Karpas-422 (cell line): ENCODE measurements around the gene BLTP2. TPM values are rescaled to one million over a fixed set of nuclear protein-coding genes. Genes with fewer than 3 reads are reported as not detected.
A peak's percentile ranks its signal among the peaks of the same experiment; 100 is the strongest.
"Not testable (repeated sequence)": the region's sequence is repeated elsewhere in the genome, so short reads cannot be mapped to it uniquely, and the experiment has no call there.

Experiments used
- DNase-seq: peaks from one replicate; pipeline ENCODE4 v3.0.0-alpha.2; 2015
- H2AFZ ChIP-seq: fragments of 200-600 bp; sonication (generic); 2 replicates; pipeline ENCODE4 v1.6.1; 2014; ENCODE audit warnings: antibody characterized with exemption, low read length, mixed read lengths
- H3K27ac ChIP-seq: fragments of 200-600 bp; sonication (generic); 2 replicates; pipeline ENCODE4 v1.5.1; 2014; ENCODE audit warnings: mild to moderate bottlenecking, low read length, moderate library complexity
- H3K27me3 ChIP-seq: fragments of 200-600 bp; sonication (generic); 2 replicates; pipeline ENCODE4 v1.6.1; 2014; ENCODE audit warnings: low read length, mixed read lengths
- H3K36me3 ChIP-seq: fragments of 200-600 bp; sonication (generic); 2 replicates; pipeline ENCODE4 v1.6.1; 2014; ENCODE audit warnings: low read length, mixed read lengths; ENCODE audit not compliant: insufficient read depth
- H3K4me1 ChIP-seq: fragments of 200-600 bp; sonication (generic); 2 replicates; pipeline ENCODE4 v1.6.1; 2014; ENCODE audit warnings: mild to moderate bottlenecking, low read length, mixed read lengths
- H3K4me2 ChIP-seq: fragments of 200-600 bp; sonication (generic); 2 replicates; pipeline ENCODE4 v1.6.1; 2014; ENCODE audit warnings: low read length, low read depth, mild to moderate bottlenecking; ENCODE audit not compliant: poor library complexity, severe bottlenecking
- H3K4me3 ChIP-seq: fragments of 200-600 bp; sonication (generic); 2 replicates; pipeline ENCODE4 v1.5.1; 2014; ENCODE audit warnings: mild to moderate bottlenecking, antibody characterized with exemption, low read length, mixed read lengths
- H3K79me2 ChIP-seq: fragments of 200-600 bp; sonication (generic); 2 replicates; pipeline ENCODE4 v1.6.1; 2014; ENCODE audit warnings: mild to moderate bottlenecking, low read length, mixed read lengths
- H3K9ac ChIP-seq: fragments of 200-600 bp; sonication (generic); 2 replicates; pipeline ENCODE4 v1.6.0; 2014; ENCODE audit warnings: low read length
- H3K9me2 ChIP-seq: fragments of 200-600 bp; sonication (generic), shearing (Covaris generic); replicated peaks from 2 replicates; pipeline ENCODE4 v1.6.0; 2014; ENCODE audit warnings: mild to moderate bottlenecking, low read length, moderate library complexity; ENCODE audit not compliant: insufficient read depth
- H3K9me3 ChIP-seq: fragments of 300-700, 200-600 bp; sonication (generic); 2 replicates; pipeline ENCODE4 v1.6.1; 2014; ENCODE audit warnings: low read length, mixed read lengths
- H4K20me1 ChIP-seq: fragments of 200-600 bp; sonication (generic); 2 replicates; pipeline ENCODE4 v1.6.1; 2014; ENCODE audit warnings: mild to moderate bottlenecking, antibody characterized with exemption, low read length, low read depth; ENCODE audit not compliant: insufficient read depth
- total RNA-seq: library from RNA; depleted of rRNA; stranded (reverse); fragments of >200 nt; shearing (Covaris generic); gene quantifications from 2 replicates; pipeline ENCODE4 v1.2.3, GENCODE V29; 2014; ENCODE audit warnings: low replicate concordance

BLTP2 gene
- total RNA-seq, 1 experiment from 2014 or later = 133 TPM

DNA sequence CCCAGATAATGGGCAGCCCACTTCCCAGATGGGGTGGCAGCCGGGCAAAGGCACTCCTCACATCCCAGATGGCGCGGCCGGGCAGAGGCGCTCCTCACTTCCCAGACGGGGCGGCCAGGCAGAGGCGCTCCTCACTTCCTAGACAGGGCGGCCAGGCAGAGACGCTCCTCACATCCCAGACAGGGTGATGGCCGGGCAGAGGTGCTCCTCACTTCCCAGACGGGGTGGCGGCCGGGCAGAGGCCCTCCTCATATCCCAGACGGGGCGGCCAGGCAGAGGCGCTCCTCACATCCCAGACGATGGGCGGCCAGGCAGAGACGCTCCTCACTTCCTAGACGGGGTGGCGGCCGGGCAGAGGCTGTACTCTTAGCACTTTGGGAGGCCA lies 14.5 kb upstream of the BLTP2 start:
- H3K4me2 ChIP-seq, H3K27ac ChIP-seq, H4K20me1 ChIP-seq, H3K9ac ChIP-seq, H3K27me3 ChIP-seq, H3K9me2 ChIP-seq, H2AFZ ChIP-seq, DNase-seq, H3K4me3 ChIP-seq, H3K9me3 ChIP-seq: not testable (repeated sequence)
- peaks cover 17% of the 10 kb centered on the region for H3K36me3 ChIP-seq
- H3K79me2 ChIP-seq = peaks cover 56% of the 10 kb centered on the region
- H3K4me1 ChIP-seq = peaks cover 24% of the 10 kb centered on the region

DNA sequence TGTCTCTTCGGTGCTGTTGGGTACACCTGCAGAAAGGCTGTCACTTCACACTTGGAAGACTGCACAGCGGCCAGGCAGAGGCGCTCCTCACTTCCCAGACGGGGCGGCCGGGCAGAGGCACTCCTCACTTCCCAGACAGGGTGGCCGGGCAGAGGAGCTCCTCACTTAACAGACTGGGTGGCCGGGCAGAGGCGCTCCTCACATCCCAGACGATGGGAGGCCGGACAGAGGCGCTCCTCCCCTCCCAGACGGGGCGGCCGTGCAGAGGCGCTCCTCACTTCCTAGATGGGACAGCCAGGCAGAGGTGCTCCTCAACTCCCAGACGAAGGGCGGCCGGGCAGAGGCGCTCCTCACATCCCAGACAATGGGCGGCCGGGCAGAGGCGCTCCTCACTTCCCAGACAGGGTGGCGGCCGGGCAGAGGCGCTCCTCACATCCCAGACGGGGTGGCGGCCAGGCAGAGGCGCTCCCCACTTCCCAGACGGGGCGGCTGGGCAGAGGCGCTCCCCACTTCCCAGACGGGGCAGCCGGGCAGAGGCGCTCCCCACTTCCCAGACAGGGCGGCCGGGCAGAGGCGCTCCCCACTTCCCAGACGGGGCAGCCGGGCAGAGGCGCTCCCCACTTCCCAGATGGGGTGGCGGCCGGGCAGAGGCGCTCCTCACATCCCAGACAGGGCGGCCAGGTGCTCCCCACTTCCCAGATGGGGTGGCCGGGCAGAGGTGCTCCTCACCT lies 14.0 kb upstream of the BLTP2 start:
- not testable (repeated sequence) for H3K9me3 ChIP-seq, H2AFZ ChIP-seq, H3K9ac ChIP-seq, H3K27me3 ChIP-seq, H3K4me2 ChIP-seq, H4K20me1 ChIP-seq, H3K27ac ChIP-seq, H3K9me2 ChIP-seq, DNase-seq, H3K4me3 ChIP-seq
- H3K4me1 ChIP-seq = peaks cover 18% of the 10 kb centered on the region
- H3K36me3 ChIP-seq = peaks cover 13% of the 10 kb centered on the region
- H3K79me2 ChIP-seq = peaks cover 51% of the 10 kb centered on the region

GRCh38 chr17:28658342-28658741 lies 13.4 kb upstream of the BLTP2 start:
- not testable (repeated sequence) for H3K4me2 ChIP-seq, H3K9me3 ChIP-seq, H3K4me3 ChIP-seq, H3K9me2 ChIP-seq, H4K20me1 ChIP-seq, H3K27ac ChIP-seq, H2AFZ ChIP-seq, DNase-seq, H3K9ac ChIP-seq, H3K27me3 ChIP-seq
- Histone ChIP-seq H3K36me3 (peaks cover 12% of the 10 kb centered on the region), H3K4me1 (peaks cover 12% of the 10 kb centered on the region), H3K79me2 (peaks cover 45% of the 10 kb centered on the region)

GRCh38 chr17:28657756-28658155 lies 12.8 kb upstream of the BLTP2 start:
- Histone ChIP-seq H3K36me3 (peaks cover 12% of the 10 kb centered on the region), H2AFZ (no peak overlapping the region), H3K9me3 (peaks cover 7% of the 10 kb centered on the region), H4K20me1 (no peaks in the 10 kb centered on the region; the same call in 1 of the 2 replicates), H3K27me3 (no peaks in the 10 kb centered on the region), H3K4me1 (peaks cover 7% of the 10 kb centered on the region; the same call in 1 of the 2 replicates), H3K9ac (no peak overlapping the region), H3K4me2 (no peak overlapping the region), H3K79me2 (peaks cover 39% of the 10 kb centered on the region), H3K9me2 (no peaks in the 10 kb centered on the region), H3K27ac (no peak overlapping the region), H3K4me3 (no peak overlapping the region)
- no peak for DNase-seq

DNA sequence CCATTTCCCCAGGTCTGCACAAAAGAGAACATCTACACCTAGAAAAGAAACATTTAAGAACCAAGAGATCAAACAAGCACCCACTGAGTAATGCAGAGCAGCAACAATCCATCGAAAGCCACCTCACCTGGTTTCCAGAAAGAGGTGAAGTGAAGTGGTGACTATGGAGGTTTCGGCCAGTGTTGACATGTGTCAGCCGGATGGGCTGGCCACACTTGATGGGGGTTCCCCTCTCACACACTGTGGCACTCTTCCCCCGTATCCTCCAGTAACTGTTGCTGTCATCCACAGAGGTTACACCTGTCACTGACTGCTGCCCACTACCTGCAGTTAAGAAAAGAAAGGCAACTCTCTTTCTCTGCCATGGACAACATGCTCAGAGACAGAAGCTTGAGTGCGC lies 10.2 kb upstream of the BLTP2 start:
- Histone ChIP-seq H4K20me1 (no peaks in the 10 kb centered on the region), H3K4me3 (no peak overlapping the region), H3K4me1 (no peaks in the 10 kb centered on the region)

DNA sequence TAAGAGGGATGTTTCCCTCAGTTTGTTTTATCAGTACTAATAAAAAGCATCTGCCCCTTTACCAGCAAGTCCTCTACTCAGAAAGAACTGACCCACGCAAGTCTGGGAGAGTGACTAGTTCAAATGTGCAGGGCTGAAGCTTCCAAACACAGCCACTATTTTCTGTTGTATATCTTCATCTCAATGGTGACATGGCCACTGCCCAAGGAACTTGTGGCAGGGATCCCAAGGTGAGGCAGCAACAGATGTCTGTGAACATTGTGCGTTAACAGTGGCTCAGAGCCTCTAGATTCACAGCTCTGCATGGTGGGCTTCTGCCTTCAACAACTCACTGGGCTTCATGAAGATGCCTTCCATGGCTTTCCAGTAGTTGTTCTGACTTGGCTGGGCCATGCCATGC lies 3.7 kb upstream of the BLTP2 start:
- H3K4me2 ChIP-seq = no peak overlapping the region
- peaks cover 12% of the 10 kb centered on the region; the same call in 1 of the 2 replicates for H3K36me3 ChIP-seq
- H3K9ac ChIP-seq = no peak overlapping the region
- no peak overlapping the region for H2AFZ ChIP-seq
- no peak overlapping the region for H3K27ac ChIP-seq
- no peak for DNase-seq
- H3K4me3 ChIP-seq = no peak overlapping the region
- no peaks in the 10 kb centered on the region for H3K27me3 ChIP-seq
- peaks cover 21% of the 10 kb centered on the region for H3K4me1 ChIP-seq
- H3K9me3 ChIP-seq = no peaks in the 10 kb centered on the region
- peaks cover 18% of the 10 kb centered on the region for H3K79me2 ChIP-seq
- H3K9me2 ChIP-seq = no peaks in the 10 kb centered on the region
- peaks cover under 1% of the 10 kb centered on the region; the same call in 1 of the 2 replicates for H4K20me1 ChIP-seq

More for the DNA sequence above, 10.2 kb upstream of the BLTP2 start:
- no peak for DNase-seq
- no peak overlapping the region for H2AFZ ChIP-seq
- peaks cover 12% of the 10 kb centered on the region for H3K36me3 ChIP-seq
- no peak overlapping the region for H3K4me2 ChIP-seq
- H3K27ac ChIP-seq = no peak overlapping the region
- H3K9me2 ChIP-seq = no peaks in the 10 kb centered on the region
- H3K79me2 ChIP-seq = peaks cover 17% of the 10 kb centered on the region
- no peak overlapping the region for H3K9ac ChIP-seq
- H3K9me3 ChIP-seq = peaks cover 3% of the 10 kb centered on the region
- no peaks in the 10 kb centered on the region for H3K27me3 ChIP-seq

GRCh38 chr17:28646039-28646754 lies 1.2 kb upstream of the BLTP2 start:
- H3K27me3 ChIP-seq = no peaks in the 10 kb centered on the region
- peak overlapping the region; percentile 99 for H3K4me2 ChIP-seq
- peak overlapping the region; percentile 72 for H3K27ac ChIP-seq
- no peaks in the 10 kb centered on the region for H3K9me3 ChIP-seq
- peak overlapping the region; percentile 65 for H3K4me3 ChIP-seq
- H3K4me1 ChIP-seq = peaks cover 29% of the 10 kb centered on the region
- H3K9ac ChIP-seq = peak overlapping the region; percentile 74
- peaks cover 29% of the 10 kb centered on the region for H3K36me3 ChIP-seq
- peaks cover 12% of the 10 kb centered on the region; the same call in 1 of the 2 replicates for H4K20me1 ChIP-seq
- H3K9me2 ChIP-seq = no peaks in the 10 kb centered on the region
- peaks cover 35% of the 10 kb centered on the region for H3K79me2 ChIP-seq
- DNase-seq = no peak
- peak overlapping the region; percentile 29 for H2AFZ ChIP-seq

DNA sequence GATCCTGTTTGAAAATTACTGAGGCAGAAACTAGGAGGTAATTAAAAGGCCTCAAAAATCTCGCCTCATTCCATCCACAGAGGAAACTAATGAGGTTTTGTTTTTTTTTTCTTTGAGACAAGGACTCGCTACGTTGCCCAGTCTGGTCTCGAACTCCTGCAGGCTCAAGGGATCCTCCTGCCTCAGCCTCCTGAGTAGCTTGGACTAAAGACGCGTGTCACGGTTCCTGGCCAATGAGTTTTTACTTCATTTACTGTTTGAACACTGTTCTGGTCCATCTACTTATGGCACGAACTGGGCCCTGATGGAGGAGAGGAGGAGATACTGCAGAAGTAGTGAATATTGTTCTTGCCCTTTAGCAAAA lies 600 bp upstream of the BLTP2 start:
- Histone ChIP-seq H4K20me1 (peaks cover 12% of the 10 kb centered on the region; the same call in 1 of the 2 replicates), H3K9ac (peak overlapping the region; percentile 74), H3K79me2 (peaks cover 42% of the 10 kb centered on the region), H3K36me3 (peaks cover 35% of the 10 kb centered on the region), H3K4me2 (peak overlapping the region; percentile 99), H3K9me2 (no peaks in the 10 kb centered on the region), H3K27me3 (no peaks in the 10 kb centered on the region), H3K27ac (peak overlapping the region; percentile 72), H2AFZ (no peak overlapping the region), H3K4me3 (peak overlapping the region; percentile 65), H3K4me1 (peaks cover 29% of the 10 kb centered on the region), H3K9me3 (no peaks in the 10 kb centered on the region)
- DNase-seq = no peak
